ENCODE measurements around the gene NUDT2.

DNA sequence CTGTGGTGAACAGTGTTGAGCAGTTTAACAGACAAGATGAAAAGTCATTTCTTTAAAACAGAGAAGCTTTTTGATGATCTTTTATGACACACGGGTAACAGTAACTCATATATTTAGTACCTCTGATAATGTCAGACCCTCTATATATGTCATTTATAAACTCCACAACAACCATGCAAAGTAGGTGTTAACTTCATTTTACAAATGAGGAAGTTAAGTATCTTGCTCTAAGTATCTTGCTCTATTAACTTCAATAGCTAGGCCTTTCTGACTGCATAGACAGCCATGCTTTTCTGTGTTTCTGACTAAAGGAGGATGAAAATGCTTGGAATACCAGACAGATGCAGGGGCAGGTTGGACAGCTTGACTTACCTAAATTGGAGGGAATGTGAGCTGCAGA lies 1.8 kb downstream of the NUDT2 start:
- TF ChIP-seq, protein P1, sequence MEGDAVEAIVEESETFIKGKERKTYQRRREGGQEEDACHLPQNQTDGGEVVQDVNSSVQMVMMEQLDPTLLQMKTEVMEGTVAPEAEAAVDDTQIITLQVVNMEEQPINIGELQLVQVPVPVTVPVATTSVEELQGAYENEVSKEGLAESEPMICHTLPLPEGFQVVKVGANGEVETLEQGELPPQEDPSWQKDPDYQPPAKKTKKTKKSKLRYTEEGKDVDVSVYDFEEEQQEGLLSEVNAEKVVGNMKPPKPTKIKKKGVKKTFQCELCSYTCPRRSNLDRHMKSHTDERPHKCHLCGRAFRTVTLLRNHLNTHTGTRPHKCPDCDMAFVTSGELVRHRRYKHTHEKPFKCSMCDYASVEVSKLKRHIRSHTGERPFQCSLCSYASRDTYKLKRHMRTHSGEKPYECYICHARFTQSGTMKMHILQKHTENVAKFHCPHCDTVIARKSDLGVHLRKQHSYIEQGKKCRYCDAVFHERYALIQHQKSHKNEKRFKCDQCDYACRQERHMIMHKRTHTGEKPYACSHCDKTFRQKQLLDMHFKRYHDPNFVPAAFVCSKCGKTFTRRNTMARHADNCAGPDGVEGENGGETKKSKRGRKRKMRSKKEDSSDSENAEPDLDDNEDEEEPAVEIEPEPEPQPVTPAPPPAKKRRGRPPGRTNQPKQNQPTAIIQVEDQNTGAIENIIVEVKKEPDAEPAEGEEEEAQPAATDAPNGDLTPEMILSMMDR (IDR thresholded peaks at IDR 0.05; ENCODE audit: poor library complexity), result no peak
- no peak for TF ChIP-seq EZH2phosphoT487 (IDR thresholded peaks at IDR 0.05; ENCODE audit: low read depth, severe bottlenecking, unreplicated experiment)

Data from hepatocyte (in vitro differentiated cells).